B cell (primary cell): ENCODE data around the gene RGS10. TPM values are rescaled to one million over a fixed set of nuclear protein-coding genes. Genes with fewer than 3 reads are reported as not detected.

Source experiments
- ATAC-seq: fragments of 200-7000 bp; cut with Tn5 transposase; one replicate; pipeline ENCODE4 v1.10.0; 2021; ENCODE audit warnings: low read depth, mild to moderate bottlenecking, moderate number of reproducible peaks, moderate library complexity
- CTCF ChIA-PET: fragments of 350-600 bp; sonication (Branson Sonifier 250); formaldehyde crosslinking; loops from one replicate; lab custom pipeline; 2021; ENCODE audit warnings: antibody characterized with exemption, inconsistent platforms; lab: Charles Lee
- POLR2A ChIA-PET: fragments of 350-600 bp; sonication (Branson Sonifier 250); formaldehyde crosslinking; loops from one replicate; lab custom pipeline; 2021; ENCODE audit warnings: antibody characterized with exemption; lab: Charles Lee
- DNase-seq: peaks from one replicate; pipeline ENCODE4 v3.0.0; 2013
- H2AFZ ChIP-seq: 2 replicates; pipeline ENCODE4 v1.6.1; 2012; ENCODE audit warnings: mild to moderate bottlenecking, low read depth, low read length; ENCODE audit not compliant: insufficient read depth, poor library complexity, severe bottlenecking
- H3K27ac ChIP-seq, 2 donors: 1 replicate in 1 of 2; 2 replicates in 1 of 2; pipeline ENCODE4 v1.5.1; 2012 to 2013; ENCODE audit warnings: low read length in 2 of 2, mild to moderate bottlenecking in 2 of 2, moderate library complexity in 1 of 2
- H3K27me3 ChIP-seq, 4 experiments: fragments of 200-600 bp in 1 of 4; sonication (generic) in 1 of 4; replicated peaks in 1 of 4; 1 replicate in 2 of 4; 2 replicates in 2 of 4; pipeline versions ENCODE4 v1.6.1 to v1.7.0; 2013 to 2016; ENCODE audit warnings: low read length in 3 of 4, mild to moderate bottlenecking in 2 of 4, mixed read lengths in 1 of 4, moderate library complexity in 1 of 4; ENCODE audit not compliant: insufficient read depth in 4 of 4, control insufficient read depth in 3 of 4; ENCODE audit errors: control extremely low read depth in 1 of 4
- H3K36me3 ChIP-seq, 2 experiments: replicated peaks in 1 of 2; 1 replicate in 1 of 2; 2 replicates in 1 of 2; pipeline versions ENCODE4 v1.6.1 to v1.7.1; 2013; ENCODE audit warnings: low read length in 1 of 2; ENCODE audit not compliant: insufficient read depth in 2 of 2, control insufficient read depth in 1 of 2; ENCODE audit errors: control extremely low read depth in 1 of 2, extremely low read depth in 1 of 2
- H3K4me1 ChIP-seq, 2 donors: fragments of 200-600 bp in 1 of 2; sonication (generic) in 1 of 2; 1 replicate in 1 of 2; 2 replicates in 1 of 2; pipeline versions ENCODE4 v1.5.1 to v1.6.1; 2013 to 2017; ENCODE audit warnings: low read length in 2 of 2; ENCODE audit not compliant: control insufficient read depth in 2 of 2, insufficient read depth in 2 of 2
- H3K4me2 ChIP-seq: replicated peaks from 2 replicates; pipeline ENCODE3; 2012; ENCODE audit warnings: mild to moderate bottlenecking, low read depth, low read length; ENCODE audit not compliant: poor library complexity, severe bottlenecking
- H3K4me3 ChIP-seq, 5 experiments: fragments of 200-600 bp in 1 of 5; sonication (generic) in 1 of 5; 1 replicate in 3 of 5; 2 replicates in 2 of 5; pipeline versions ENCODE4 v1.5.1 to v1.7.0; 2011 to 2016; ENCODE audit warnings: low read length in 4 of 5, mild to moderate bottlenecking in 4 of 5, low read depth in 2 of 5, control low read depth in 1 of 5, moderate library complexity in 1 of 5; ENCODE audit not compliant: insufficient read depth in 1 of 5; ENCODE audit errors: control extremely low read depth in 1 of 5, extremely low read depth in 1 of 5
- H3K79me2 ChIP-seq: fragments of 200-600 bp; sonication (generic); one replicate; pipeline ENCODE4 v1.6.0; 2016; ENCODE audit warnings: low read length; ENCODE audit not compliant: control insufficient read depth, insufficient read depth
- H3K9ac ChIP-seq: fragments of 200-600 bp; sonication (generic); 2 replicates; pipeline ENCODE4 v1.6.1; 2017; ENCODE audit warnings: mild to moderate bottlenecking, low read length, moderate library complexity
- H3K9me3 ChIP-seq, 3 donors: one replicate each; pipeline versions ENCODE4 v1.6.1 to v1.7.1; 2013; ENCODE audit warnings: low read length in 2 of 3; ENCODE audit not compliant: control insufficient read depth in 2 of 3, insufficient read depth in 1 of 3; ENCODE audit errors: control extremely low read depth in 1 of 3
- H4K20me1 ChIP-seq: 2 replicates; pipeline ENCODE4 v1.6.0; 2012; ENCODE audit warnings: mild to moderate bottlenecking, low read length; ENCODE audit not compliant: insufficient read depth, control insufficient read depth, poor library complexity, severe bottlenecking
- H3K27ac Mint-ChIP-seq: one replicate; pipeline ENCODE4 v1.8.0; 2021; ENCODE audit warnings: mixed read lengths
- H3K27me3 Mint-ChIP-seq: one replicate; pipeline ENCODE4 v1.8.0; 2021; ENCODE audit warnings: mixed read lengths
- H3K4me1 Mint-ChIP-seq: one replicate; pipeline ENCODE4 v1.8.0; 2021; ENCODE audit warnings: mixed read lengths
- H3K4me3 Mint-ChIP-seq: one replicate; pipeline ENCODE4 v1.8.0; 2021; ENCODE audit warnings: mixed read lengths
- H3K9me3 Mint-ChIP-seq: one replicate; pipeline ENCODE4 v1.8.0; 2022; ENCODE audit warnings: mixed read lengths; ENCODE audit not compliant: insufficient read depth
- CTCF ChIP-seq: fragments of 200-600 bp; IDR thresholded peaks from one replicate; pipeline ENCODE4 v1.8.0; 2022; ENCODE audit warnings: antibody characterized with exemption, mild to moderate bottlenecking
- EZH2 ChIP-seq: IDR thresholded peaks from 2 replicates; pipeline ENCODE4 v1.6.1; 2012; ENCODE audit warnings: borderline replicate concordance, low read depth, mild to moderate bottlenecking, moderate library complexity, low read length; ENCODE audit not compliant: insufficient read depth, poor library complexity, severe bottlenecking
- WGBS: methylation state at CpG from one replicate; pipeline ENCODE4 v1.1.5; 2013; ENCODE audit warnings: missing lambda C conversion rate; ENCODE audit not compliant: insufficient coverage; 5-methylcytosine and 5-hydroxymethylcytosine counted together
- intact Hi-C: fragments of 100-400 bp; cut with micrococcal nuclease; formaldehyde crosslinking; loops from one replicate; pipeline ENCODE4 v1.10.0; 2022
- polyA plus RNA-seq: library from polyadenylated mRNA; depleted of rRNA; stranded (reverse); fragments of >200 nt; gene quantifications from 2 replicates; pipeline ENCODE4 v1.2.3, GENCODE V29; 2012
- total RNA-seq, 2 donors: library from RNA; stranded (reverse); fragments of 120-200 nt in 1 of 2; gene quantifications; 1 replicate in 1 of 2; 2 replicates in 1 of 2; pipeline versions ENCODE4 v1.2.3 to v1.2.4, GENCODE V29; 2013 to 2022

Gene RGS10
- total and polyA plus RNA-seq, 2 donors (not counting 1 experiment from before 2014, with no cell fraction given) = 10.9 to 20.3 TPM

- Histone ChIP-seq H2AFZ (peak overlapping the region; percentile 84), H3K4me3 (peak overlapping the region; percentile 17 to 78 (median 67)), H3K9ac (peak overlapping the region; percentile 75), H3K36me3 (no peaks in the 10 kb centered on the region), H4K20me1 (no peaks in the 10 kb centered on the region), H3K27ac (no peak overlapping the region), H3K9me3 (no peaks in the 10 kb centered on the region), H3K4me2 (peak overlapping the region; percentile 80), H3K27me3 (no peaks in the 10 kb centered on the region), H3K79me2 (peaks cover 19% of the 10 kb centered on the region), H3K4me1 (peaks cover 11 to 28% of the 10 kb centered on the region in 2 donors)
- ChIA-PET POLR2A (interaction anchor here (0.6 to 3.1 kb wide), 2 partner anchors 24 to 336 kb away, joined by 3 to 10 read pairs; no protein-coding TSS in a partner anchor), CTCF (interaction anchor here (0.6 to 3.9 kb wide), 13 partner anchors 24 to 404 kb away, joined by 3 to 37 read pairs (median 5); partner anchors contain the start of gene GRK5)
- peaks cover 39% of the 10 kb centered on the region for H3K4me1 Mint-ChIP-seq
- H3K27ac Mint-ChIP-seq = peak overlapping the region; percentile 50
- ATAC-seq (peak; percentile 5), DNase-seq (peak; percentile 61)
- H3K4me3 Mint-ChIP-seq = peak overlapping the region; percentile 83
- TF ChIP-seq CTCF (no peak), EZH2 (no peak)
- H3K9me3 Mint-ChIP-seq = no peaks in the 10 kb centered on the region
- WGBS = 4% methylated on average over 51 of the region's 57 CpGs
- intact Hi-C loops = loop anchor here (1.0 to 5.0 kb wide), 6 partner anchors 55 to 974 kb away; partner anchors contain the start of gene TIAL1
- no peaks in the 10 kb centered on the region for H3K27me3 Mint-ChIP-seq
Observed at GRCh38 chr10:119541459-119542356, 811 bp downstream of the RGS10 start.
